GM12874 (cell line): ENCODE data around the gene TRIAP1.

Experiments used
- TF ChIP-seq, protein P1 (sequence below): IDR thresholded peaks from 2 replicates; pipeline ENCODE4 v1.5.1; 2011; ENCODE audit warnings: low read depth, mild to moderate bottlenecking, control low read depth, low read length, moderate library complexity; ENCODE audit not compliant: insufficient read depth

The TRIAP1 gene

DNA sequence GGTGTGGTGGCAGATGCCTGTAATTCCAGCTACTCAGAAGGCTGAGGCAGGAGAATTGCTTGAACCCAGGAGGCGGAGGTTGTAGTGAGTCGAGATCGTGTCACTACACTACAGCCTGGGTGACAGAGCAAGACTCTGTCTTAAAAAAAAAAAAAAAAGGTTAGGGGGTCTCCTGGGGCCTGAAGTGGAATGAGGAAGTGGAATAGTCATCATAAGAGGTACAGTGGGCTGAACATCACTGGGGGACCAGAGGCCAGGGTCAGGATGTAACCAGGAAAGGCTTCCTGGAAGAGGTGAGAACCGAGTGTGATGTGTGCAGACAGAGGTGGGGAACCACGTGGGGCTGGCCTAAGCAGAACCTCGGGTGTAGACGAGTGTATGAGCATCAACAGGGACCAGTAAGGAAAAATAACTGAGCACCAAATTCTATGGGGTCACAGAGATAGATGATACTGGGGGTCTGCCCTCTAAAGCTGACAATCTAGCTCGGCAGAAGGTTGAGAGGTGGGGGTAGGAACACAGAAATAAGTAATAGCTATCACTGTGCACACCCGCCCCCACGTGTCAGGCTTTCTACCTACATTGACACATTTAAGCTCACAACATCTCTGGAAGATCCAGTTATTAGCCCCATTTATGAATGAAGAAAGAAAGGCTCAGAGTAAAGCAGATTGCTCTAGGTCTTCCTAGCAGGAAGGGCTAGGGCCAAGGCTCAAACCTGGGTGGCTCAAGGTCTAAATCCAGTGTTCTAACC, 13.2 kb downstream of the TRIAP1 start:
- TF ChIP-seq, protein P1, sequence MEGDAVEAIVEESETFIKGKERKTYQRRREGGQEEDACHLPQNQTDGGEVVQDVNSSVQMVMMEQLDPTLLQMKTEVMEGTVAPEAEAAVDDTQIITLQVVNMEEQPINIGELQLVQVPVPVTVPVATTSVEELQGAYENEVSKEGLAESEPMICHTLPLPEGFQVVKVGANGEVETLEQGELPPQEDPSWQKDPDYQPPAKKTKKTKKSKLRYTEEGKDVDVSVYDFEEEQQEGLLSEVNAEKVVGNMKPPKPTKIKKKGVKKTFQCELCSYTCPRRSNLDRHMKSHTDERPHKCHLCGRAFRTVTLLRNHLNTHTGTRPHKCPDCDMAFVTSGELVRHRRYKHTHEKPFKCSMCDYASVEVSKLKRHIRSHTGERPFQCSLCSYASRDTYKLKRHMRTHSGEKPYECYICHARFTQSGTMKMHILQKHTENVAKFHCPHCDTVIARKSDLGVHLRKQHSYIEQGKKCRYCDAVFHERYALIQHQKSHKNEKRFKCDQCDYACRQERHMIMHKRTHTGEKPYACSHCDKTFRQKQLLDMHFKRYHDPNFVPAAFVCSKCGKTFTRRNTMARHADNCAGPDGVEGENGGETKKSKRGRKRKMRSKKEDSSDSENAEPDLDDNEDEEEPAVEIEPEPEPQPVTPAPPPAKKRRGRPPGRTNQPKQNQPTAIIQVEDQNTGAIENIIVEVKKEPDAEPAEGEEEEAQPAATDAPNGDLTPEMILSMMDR, result no peak

DNA sequence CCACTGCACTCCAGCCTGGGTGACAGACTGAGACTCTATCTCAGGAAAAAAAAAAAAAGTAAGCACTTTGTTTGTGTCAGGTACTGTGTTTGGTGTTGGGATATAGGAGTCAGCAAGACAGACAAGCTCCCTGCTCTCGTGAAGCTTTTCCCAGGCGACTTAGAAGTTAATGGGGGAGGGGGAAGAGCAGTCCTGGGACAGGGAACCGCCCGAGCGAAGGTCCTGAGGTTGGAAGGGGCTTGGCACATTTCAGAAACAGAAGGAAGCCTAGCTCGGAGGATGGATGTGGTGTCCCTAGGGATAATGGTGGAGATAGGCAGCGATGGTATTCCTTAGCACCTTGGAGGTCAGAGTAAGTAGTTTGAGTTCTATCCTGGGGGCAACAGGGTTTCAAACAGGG, 16.8 kb downstream of the TRIAP1 start:
- TF ChIP-seq, protein P1, result no peak

DNA sequence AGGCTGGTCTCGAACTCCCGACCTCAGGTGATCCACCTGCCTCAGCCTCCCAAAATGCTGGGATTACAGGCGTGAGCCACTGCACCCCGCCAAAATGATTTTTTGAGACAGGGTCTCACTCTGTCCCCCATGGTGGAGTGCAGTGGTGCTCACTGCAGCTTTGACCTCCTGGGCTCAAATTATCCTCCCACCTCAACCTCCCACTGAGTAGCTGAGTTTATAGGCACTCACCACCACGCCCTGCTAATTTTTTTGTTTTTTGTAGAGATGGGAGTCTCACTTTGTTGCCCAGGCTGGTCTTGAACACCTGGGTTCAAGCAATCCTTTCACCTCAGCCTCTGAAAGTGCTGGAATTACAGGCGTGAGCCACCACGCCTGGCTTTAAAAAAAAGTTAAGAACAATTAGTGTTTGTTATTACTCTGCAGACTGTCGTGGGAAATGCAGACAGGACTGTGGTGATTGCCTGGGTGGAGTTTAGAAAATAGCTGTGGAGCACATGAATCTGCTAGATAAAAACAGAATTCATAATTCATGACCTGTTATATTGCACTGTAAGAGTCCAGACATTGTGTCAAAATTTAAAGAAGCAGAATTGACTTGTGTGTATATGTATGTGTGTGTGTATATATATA, 17.5 kb downstream of the TRIAP1 start:
- TF ChIP-seq, protein P1, result no peak

DNA sequence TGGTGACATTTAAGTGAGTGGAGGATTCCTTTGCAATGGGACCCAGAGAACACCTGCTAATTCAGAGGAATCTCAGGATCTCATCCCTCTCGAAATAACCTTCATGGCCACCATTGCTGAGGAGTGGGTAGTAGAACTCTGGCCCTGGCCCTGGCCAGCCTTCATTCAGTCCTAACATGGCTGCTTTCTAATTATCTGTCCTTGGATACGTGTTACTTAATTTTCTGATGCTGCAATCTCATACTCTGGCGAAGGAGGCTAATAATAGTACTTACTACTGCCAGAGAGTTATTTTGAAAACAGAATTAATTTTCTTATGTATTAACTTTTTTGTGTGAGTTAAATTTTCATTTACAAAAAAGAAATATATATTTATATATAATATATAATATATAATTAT, 20.4 kb downstream of the TRIAP1 start:
- TF ChIP-seq, protein P1, result no peak

DNA sequence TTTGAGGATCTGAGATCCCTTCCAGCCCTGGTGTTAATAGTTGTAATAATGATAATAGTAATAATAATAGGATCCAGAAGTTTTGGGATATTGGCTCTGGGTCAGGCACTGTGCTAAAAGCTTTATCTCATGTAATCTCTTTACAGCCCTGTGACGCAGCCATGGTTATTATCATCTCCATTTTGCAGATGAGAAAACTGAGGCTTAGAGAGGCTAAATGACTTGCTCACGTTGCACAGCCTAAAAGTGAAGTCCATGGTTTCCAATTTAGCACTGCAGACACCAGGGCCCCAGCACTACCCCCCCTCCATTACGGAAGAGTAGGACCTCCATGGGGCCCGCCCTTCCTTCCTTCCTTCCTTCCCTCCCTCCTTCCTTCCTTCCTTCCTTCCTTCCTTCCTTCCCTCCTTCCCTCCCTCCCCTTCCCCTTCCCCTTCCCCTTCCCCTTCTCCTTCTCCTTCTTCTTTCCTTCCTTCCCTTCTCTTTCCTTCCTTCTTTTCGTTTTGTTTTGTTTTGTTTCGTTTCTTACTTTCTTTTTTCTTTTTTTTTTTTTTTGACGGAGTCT, 23.2 kb downstream of the TRIAP1 start:
- TF ChIP-seq, protein P1, result no peak

DNA sequence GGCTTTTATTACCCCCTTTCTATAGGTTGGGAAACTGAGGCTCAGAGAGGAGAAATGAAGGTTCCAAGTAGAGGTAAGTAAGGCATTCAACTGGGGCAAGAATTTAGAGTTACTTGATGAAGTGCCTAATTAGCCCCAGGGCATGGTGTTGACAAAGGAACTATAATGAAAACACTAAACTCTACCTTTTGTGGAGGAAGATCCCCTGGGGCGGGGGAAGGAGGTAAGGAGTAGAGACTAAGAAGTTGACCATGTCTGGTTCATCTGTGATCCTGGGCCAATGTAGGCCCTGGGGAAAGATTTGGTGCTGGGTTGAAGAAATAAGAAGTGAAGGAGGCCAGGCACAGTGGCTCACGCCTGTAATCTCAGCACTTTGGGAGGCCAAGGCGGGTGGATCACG, 24.5 kb downstream of the TRIAP1 start:
- TF ChIP-seq, protein P1, result no peak

DNA sequence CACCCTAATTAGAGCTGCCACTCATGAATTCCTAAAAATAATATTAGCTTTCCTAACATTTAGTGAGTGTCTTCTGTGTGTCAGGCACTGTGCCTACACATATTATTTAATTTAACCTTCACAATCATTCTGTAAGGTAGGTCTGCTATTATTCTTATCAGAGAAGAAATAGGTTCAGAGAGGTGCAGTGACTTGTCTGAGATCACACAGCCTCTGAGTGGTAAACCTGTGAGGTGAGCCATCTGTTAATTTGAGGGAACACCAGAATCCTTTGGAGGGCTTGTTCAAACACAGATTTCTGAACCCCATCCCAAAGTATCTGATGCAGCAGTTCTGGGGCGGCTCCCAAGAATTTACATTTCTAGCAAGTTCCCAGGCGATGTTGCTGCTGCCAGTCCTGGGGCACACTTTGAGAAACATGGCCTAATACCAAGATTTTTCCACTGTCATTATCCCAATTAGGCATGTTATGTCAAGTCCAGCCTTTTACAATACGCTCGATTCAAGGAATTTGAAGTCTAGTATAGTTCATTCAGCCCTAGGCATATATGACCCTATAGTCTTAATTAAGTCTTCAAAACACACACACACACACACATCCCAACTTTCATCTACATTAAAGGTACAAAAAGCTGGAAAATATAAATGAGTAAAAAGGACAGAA, 28.1 kb downstream of the TRIAP1 start:
- TF ChIP-seq, protein P1, result no peak
